Skeletal muscle satellite cell (primary cell): ENCODE results near the gene GJD3. TPM values are rescaled to one million over a fixed set of nuclear protein-coding genes. Genes with fewer than 3 reads are reported as not detected.
A peak's percentile ranks its signal among the peaks of the same experiment; 100 is the strongest.

ENCODE experiments used
- H3K27me3 ChIP-seq: 2 replicates; pipeline ENCODE4 v1.7.0; 2013; ENCODE audit warnings: low read length; ENCODE audit not compliant: control insufficient read depth, insufficient read depth
- H3K36me3 ChIP-seq: 2 replicates; pipeline ENCODE4 v1.7.0; 2013; ENCODE audit warnings: mild to moderate bottlenecking, control low read depth, low read length; ENCODE audit not compliant: insufficient read depth
- H3K4me1 ChIP-seq: 2 replicates; pipeline ENCODE4 v1.7.0; 2013; ENCODE audit warnings: low read length; ENCODE audit not compliant: control insufficient read depth, insufficient read depth
- H3K4me2 ChIP-seq: 2 replicates; pipeline ENCODE4 v1.7.0; 2013; ENCODE audit warnings: mild to moderate bottlenecking, low read length
- H3K4me3 ChIP-seq: 2 replicates; pipeline ENCODE4 v1.7.0; 2013; ENCODE audit warnings: low read length
- H3K9ac ChIP-seq: 2 replicates; pipeline ENCODE4 v1.7.0; 2013; ENCODE audit warnings: mild to moderate bottlenecking, low read depth, low read length, moderate library complexity
- H3K9me3 ChIP-seq: replicated peaks from 2 replicates; pipeline ENCODE4 v1.7.0; 2013; ENCODE audit warnings: mild to moderate bottlenecking, control low read depth, low read length
- small RNA-seq: library from RNA; depleted of rRNA; stranded (forward); fragments of <200 nt; gene quantifications from one replicate; pipeline ENCODE3, GENCODE V24; 2012

Gene GJD3

GRCh38 chr17:40316571-40317344 is 47.8 kb downstream of the GJD3 start:
- peaks cover 81% of the 10 kb centered on the region for H3K4me1 ChIP-seq
- peak overlapping the region; percentile 97 for H3K9ac ChIP-seq
- no peaks in the 10 kb centered on the region for H3K9me3 ChIP-seq
- H3K4me3 ChIP-seq = peak overlapping the region; percentile 59
- no peaks in the 10 kb centered on the region for H3K36me3 ChIP-seq
- no peaks in the 10 kb centered on the region for H3K27me3 ChIP-seq
- peak overlapping the region; percentile 96 for H3K4me2 ChIP-seq

- Histone ChIP-seq H3K9me3 (no peaks in the 10 kb centered on the region), H3K27me3 (no peaks in the 10 kb centered on the region), H3K4me2 (peak overlapping the region; percentile 96), H3K9ac (no peak overlapping the region), H3K4me3 (peak overlapping the region; percentile 59), H3K4me1 (peaks cover 81% of the 10 kb centered on the region), H3K36me3 (no peaks in the 10 kb centered on the region)
Observed at GRCh38 chr17:40315678-40316570, 48.6 kb downstream of the GJD3 start.

GRCh38 chr17:40315206-40315605 is 49.3 kb downstream of the GJD3 start:
- no peaks in the 10 kb centered on the region for H3K27me3 ChIP-seq
- no peaks in the 10 kb centered on the region for H3K36me3 ChIP-seq
- no peak overlapping the region for H3K9ac ChIP-seq
- H3K4me2 ChIP-seq = no peak overlapping the region
- H3K4me3 ChIP-seq = no peak overlapping the region
- peaks cover 76% of the 10 kb centered on the region for H3K4me1 ChIP-seq
- no peaks in the 10 kb centered on the region for H3K9me3 ChIP-seq

GRCh38 chr17:40314584-40314956 is 50.0 kb downstream of the GJD3 start:
- Histone ChIP-seq H3K4me3 (no peak overlapping the region), H3K4me2 (peak overlapping the region; percentile 60), H3K9ac (no peak overlapping the region), H3K36me3 (no peaks in the 10 kb centered on the region), H3K27me3 (no peaks in the 10 kb centered on the region), H3K9me3 (no peaks in the 10 kb centered on the region), H3K4me1 (peaks cover 74% of the 10 kb centered on the region)

- Histone ChIP-seq H3K4me1 (peaks cover 80% of the 10 kb centered on the region), H3K4me2 (peak overlapping the region; percentile 60), H3K36me3 (no peaks in the 10 kb centered on the region), H3K9ac (no peak overlapping the region), H3K27me3 (no peaks in the 10 kb centered on the region), H3K9me3 (no peaks in the 10 kb centered on the region), H3K4me3 (no peak overlapping the region)
Observed at GRCh38 chr17:40313668-40314583, 50.6 kb downstream of the GJD3 start.

Small RNA genes lying within 50 kb of the gene (small RNA-seq; reads per million reads assigned to genes)
- gene RF00019 (not detected), gene RNA5SP441 (not detected)
